ENCODE measurements around the gene CEBPG.
A peak's percentile ranks its signal among the peaks of the same experiment; 100 is the strongest.

CEBPG gene

DNA sequence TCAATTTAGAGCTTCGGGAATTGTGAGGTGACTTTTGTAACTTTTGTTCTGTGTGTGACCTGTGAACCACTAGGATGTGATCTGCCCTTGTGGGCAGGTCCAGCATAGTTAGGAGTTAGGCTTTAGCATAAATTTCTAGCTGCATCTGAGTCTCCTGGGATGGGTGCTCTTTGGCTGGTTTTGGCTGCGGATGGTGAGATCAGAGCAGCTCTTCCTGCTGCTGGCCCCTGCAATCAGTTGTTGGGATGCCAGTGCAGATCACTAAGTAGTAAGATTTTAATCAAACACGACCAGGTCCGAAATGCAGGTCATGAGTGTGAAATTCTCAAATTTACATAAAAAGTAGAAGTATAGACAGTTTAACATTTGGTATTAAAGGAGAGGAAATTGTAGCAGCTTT is 8.5 kb downstream of the CEBPG start:
- DNase-seq (ENCODE audit: low read depth) = no peak

GRCh38 chr19:33382982-33383381 is 9.5 kb downstream of the CEBPG start:
- DNase-seq (ENCODE audit: low read depth) = no peak

DNA sequence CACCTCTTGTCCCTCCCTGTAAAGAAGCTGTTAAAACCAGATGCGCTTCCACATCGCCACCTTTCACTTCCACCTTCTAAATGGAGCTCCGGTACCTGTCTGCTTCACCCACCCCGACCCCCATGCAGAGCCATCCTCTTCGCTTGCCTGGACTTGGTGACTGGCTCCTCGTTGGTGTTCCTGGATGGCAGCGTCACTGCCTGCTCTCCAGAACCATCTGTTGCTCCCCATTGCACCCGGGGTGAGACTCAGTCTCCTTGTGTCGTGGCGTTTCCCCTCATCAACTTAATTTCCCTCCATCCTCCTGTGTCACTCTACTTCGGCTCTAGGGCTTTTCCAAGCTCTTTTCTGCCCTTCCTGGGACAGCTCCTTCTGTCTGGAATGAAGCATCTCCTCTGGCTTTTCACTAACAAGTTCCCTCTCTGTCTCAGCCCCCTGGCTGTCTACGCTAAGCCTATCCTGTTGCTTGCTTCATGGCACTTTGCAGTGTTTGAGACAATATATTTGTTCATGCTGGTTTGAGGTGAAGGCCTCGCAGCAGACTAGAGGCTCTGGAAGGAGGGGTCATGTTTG is 10.3 kb downstream of the CEBPG start:
- no peak for DNase-seq (ENCODE audit: low read depth)

DNA sequence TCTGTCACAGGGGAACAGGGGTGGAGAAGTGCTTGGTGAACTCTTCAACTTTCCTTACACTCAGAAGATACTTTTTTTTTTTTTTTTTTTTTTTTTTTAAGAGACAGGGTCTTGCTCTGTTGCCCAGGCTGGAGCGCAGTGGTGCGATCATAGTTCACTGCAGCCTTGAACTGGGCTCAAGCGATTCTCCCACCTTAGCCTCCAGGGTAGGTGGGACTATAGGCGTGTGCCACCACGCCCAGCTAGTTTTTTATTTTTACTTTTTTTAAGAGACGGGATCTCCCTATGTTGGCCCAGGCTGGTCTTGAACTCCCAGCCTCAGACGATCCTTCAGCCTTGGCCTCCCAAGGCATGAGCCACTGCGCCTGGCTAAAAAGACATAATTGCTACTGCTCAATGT is 11.5 kb downstream of the CEBPG start:
- DNase-seq (ENCODE audit: low read depth) = no peak

GRCh38 chr19:33385956-33386355 is 12.4 kb downstream of the CEBPG start:
- no peak for DNase-seq (ENCODE audit: low read depth)

GRCh38 chr19:33386361-33386858 is 12.9 kb downstream of the CEBPG start:
- no peak for DNase-seq (ENCODE audit: low read depth)

DNA sequence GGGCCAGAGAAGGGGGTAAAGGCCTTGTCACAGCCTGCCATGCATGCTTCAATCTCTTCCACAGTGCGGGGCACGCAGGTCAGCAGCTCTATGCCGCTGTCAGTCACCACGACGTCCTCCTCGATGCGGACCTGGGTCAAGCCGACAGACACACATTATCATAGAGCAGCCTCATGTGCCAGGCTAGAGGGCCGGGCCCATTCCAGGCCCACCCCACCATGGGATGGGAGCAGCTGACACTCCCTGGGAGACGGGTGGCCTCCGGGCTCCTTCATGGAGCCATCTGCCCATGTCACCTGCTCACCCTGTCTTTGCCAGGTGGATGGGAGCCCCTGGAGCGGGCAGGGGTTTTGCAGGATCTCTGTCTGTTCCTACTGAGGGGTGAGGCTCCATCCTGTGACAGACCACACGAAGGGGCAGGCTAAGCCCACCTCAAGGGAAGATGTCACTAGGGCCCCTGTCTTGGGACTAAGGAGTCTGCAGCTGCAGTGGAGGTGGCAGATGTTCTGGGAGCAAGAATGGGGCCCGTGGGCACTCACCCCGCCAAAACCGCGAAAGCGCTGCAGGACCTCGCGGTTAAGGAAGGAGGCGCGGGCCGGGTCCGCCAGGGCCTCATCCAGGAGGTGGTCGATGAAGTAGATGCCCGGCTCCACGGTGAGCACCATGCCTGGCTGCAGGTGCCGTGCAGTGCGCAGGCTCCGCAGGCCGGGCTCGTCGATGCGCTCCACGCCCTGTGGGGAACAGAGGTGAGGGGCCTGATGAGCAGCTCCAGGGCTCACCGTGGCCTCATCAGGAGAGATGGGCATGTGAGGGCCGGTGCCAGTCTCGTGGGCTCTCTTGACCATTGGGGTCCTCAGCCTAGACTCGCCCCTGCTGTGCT is 14.1 kb downstream of the CEBPG start:
- DNase-seq (ENCODE audit: low read depth) = no peak

DNA sequence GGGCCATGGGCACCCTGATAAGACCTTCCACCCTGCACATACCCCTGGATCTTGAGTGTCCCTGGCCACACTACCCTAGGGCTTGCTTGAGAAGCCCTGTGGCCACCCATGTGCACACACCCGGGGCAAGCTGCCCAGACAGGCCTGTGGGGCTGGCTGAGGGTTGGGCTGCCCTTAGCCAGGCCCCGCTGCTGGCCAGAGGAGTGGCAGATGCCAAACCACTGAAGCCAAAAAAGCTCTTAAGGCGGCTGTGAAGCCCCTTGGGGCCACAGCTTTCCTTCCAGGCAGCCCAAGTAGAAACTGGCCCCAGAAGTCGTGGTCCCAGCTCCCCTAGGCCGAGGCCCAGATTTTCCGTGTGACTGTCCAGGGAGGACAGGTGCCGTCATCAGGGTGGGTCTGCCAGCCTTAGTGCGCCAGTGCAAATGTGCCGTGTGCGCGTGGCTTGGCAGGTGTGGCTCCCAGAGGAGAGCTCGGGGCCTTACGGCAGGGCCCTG is 14.8 kb downstream of the CEBPG start:
- DNase-seq (ENCODE audit: low read depth) = no peak

DNA sequence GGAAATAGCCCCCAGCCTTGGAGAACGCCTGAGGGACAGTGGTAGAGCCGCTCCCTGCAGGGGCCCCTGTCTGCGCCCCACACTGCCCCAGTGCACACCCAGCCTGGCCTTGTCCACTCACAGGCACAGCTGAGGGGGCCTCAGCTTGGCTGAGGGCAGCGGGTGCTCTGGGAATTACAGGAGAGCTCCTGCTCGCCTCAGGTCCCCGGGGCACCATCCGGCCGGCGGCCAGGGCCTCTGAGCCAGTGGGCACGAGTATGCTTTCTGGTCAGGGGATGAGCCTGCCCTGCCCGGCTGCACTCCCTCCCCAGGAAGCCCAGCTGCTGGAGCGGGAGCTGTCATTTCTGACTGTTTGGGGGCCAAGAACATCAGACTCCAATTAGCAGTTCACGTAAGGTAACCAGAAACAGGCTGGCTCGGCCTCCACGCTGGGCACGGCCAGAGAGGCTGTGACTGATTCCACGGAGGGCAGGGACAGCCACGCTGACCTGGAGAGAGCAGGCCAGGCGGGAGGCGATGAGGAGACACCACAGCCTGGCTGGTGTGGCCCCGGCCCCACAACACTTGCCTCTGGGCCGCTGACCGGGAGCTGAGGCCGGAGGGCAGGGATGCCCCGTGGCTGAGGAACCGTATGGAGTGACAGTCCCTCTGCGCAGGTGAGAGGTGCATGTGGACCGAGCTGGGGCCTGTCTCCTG is 15.4 kb downstream of the CEBPG start:
- no peak for DNase-seq (ENCODE audit: low read depth)

GRCh38 chr19:33389421-33390100 is 16.1 kb downstream of the CEBPG start:
- no peak for DNase-seq (ENCODE audit: low read depth)

DNA sequence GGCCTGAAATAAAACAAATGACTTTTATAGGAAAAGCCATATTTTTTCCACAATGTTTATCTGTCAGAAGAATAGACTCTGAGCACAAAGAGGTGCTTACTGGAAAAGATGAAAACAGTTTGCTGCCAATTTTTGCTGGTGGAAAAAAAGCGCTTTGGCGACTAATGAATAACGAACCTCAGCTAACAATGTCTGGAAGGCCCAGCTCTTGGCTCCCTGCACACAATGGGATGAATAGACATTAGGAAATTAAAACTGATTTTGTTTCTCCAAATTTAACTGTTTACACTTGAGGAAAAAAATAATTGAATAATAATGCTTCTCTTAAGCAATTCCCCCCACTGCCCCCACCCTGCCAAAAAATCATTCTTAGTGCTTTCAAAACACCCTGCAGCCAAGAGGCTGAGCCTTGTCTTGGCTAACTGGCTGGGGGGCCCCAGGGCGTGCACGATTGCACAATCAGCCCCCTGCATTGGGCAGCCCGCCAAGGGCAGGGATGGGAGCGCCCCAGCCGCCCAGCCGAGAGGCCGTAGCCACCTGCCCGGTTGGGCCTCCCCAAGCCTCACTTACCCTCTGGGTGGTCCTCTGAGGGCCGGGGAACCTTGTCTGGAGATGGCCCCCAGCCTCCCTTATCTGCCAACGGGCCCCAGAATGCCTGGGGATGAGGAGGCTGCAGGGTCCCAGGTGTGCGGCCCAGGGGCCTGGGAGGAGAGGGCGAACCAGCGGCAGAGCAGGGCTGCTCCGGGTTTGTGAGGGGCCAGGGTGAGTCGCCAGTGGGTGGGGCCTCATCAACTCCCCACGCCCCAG is 16.8 kb downstream of the CEBPG start:
- no peak for DNase-seq (ENCODE audit: low read depth)

GRCh38 chr19:33390908-33391630 is 17.6 kb downstream of the CEBPG start:
- DNase-seq (ENCODE audit: low read depth) = no peak

DNA sequence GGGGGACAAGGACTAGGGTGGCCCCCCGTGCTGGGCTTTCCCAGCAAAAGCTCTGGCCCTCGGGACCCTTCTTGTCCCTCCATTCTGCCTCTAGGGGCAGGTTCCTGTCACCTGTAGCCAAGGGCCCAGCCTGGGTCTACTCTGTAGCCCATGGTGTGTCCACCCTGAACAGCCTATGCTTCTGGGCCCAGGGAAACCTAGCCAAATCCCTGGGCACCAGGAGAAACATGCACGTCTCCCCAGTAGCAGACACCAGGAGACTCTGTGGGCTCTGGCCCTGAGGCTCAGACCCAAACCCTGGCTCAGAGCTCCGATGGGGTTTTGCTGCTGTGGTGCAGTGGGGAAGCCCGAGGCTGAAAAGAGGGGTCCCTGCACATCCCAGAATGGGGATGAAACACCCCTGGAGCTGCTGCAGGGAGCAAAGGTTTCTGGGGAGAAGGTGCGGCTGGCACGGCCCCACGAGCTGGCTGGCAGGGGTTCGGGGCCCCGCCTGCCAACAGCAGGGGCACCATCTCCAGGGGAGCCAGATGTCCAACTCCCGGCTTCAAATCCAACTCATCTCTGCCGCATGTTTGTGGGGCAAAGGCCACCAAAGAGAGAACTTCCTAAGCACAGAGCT is 18.2 kb downstream of the CEBPG start:
- DNase-seq (ENCODE audit: low read depth) = no peak

GRCh38 chr19:33392341-33393285 is 19.1 kb downstream of the CEBPG start:
- DNase-seq (ENCODE audit: low read depth) = no peak

GRCh38 chr19:33393286-33394005 is 19.9 kb downstream of the CEBPG start:
- DNase-seq (ENCODE audit: low read depth) = no peak

- peak; percentile 85 for DNase-seq (ENCODE audit: low read depth)
These were observed 20.7 kb downstream of the CEBPG start for GRCh38 chr19:33394006-33394722.

GRCh38 chr19:33394723-33395560 is 21.4 kb downstream of the CEBPG start:
- DNase-seq (ENCODE audit: low read depth) = no peak

Data from EH (cell line).